Measurements from ENCODE around the gene PHF24.

DNA sequence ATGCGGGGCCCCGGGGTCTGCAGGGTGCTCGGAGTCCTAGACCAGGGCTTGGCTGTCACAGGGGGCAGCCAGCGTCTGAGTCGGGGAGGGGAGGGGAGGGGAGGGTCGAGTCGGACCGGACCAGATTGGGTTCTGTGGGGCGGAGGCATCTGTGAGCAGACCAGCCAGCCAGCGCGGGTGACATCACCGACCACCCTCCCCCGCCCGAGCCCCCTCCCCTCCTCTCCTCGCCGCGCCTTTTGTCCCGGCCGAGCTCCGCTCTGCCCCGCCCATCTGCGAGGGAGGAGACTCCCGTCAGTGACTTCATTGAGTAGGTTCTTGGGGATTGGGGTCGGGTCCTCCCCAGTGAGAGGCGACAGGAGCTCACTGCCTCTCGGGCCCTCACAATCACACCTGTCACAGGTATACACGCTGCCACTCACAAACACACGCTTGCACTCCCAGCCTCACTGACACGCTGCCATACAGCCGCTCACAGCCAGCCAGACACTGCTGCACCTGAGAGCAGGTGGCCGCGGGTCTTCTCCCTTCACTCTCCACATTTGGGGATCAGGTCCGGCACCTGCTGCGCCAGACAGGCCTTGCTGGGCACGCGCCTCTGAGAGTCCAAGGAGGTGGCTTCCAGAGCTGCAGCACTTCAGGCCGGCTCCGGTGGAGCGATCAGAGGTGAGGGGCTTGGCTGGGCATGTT is 32.0 kb downstream of the PHF24 start:
- TF ChIP-seq POLR2A (IDR thresholded peaks at IDR 0.05): no peak
- TF ChIP-seq, protein P1, sequence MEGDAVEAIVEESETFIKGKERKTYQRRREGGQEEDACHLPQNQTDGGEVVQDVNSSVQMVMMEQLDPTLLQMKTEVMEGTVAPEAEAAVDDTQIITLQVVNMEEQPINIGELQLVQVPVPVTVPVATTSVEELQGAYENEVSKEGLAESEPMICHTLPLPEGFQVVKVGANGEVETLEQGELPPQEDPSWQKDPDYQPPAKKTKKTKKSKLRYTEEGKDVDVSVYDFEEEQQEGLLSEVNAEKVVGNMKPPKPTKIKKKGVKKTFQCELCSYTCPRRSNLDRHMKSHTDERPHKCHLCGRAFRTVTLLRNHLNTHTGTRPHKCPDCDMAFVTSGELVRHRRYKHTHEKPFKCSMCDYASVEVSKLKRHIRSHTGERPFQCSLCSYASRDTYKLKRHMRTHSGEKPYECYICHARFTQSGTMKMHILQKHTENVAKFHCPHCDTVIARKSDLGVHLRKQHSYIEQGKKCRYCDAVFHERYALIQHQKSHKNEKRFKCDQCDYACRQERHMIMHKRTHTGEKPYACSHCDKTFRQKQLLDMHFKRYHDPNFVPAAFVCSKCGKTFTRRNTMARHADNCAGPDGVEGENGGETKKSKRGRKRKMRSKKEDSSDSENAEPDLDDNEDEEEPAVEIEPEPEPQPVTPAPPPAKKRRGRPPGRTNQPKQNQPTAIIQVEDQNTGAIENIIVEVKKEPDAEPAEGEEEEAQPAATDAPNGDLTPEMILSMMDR (IDR thresholded peaks at IDR 0.05): no peak
